Cardiac muscle cell (in vitro differentiated cells and primary cell): ENCODE results near the gene KLF11. TPM values are rescaled to one million over a fixed set of nuclear protein-coding genes. Genes with fewer than 3 reads are reported as not detected.

ENCODE experiments used
- DNase-seq, 2 donors: peaks; one replicate each; pipeline versions ENCODE4 v3.0.0 to v3.0.0-alpha.2; 2010 to 2017; ENCODE audit warnings: low read depth in 1 of 2, low spot score in 1 of 2
- H3K27ac ChIP-seq: fragments of 200-600 bp; sonication (generic); 2 replicates; pipeline ENCODE4 v1.5.1; 2016
- H3K27me3 ChIP-seq: fragments of 200-600 bp; sonication (generic); 2 replicates; pipeline ENCODE4 v1.6.0; 2016; ENCODE audit warnings: control low read depth
- H3K36me3 ChIP-seq: fragments of 200-600 bp; sonication (generic); 2 replicates; pipeline ENCODE4 v1.5.1; 2016; ENCODE audit warnings: control low read depth
- H3K4me1 ChIP-seq: fragments of 200-600 bp; sonication (generic); 2 replicates; pipeline ENCODE4 v1.8.1; 2017; ENCODE audit warnings: low read depth, mild to moderate bottlenecking, mixed run types
- H3K4me3 ChIP-seq: fragments of 200-600 bp; sonication (generic); 2 replicates; pipeline ENCODE4 v1.5.1; 2016; ENCODE audit warnings: mild to moderate bottlenecking
- H3K9me3 ChIP-seq: fragments of 200-600 bp; sonication (generic); 2 replicates; pipeline ENCODE4 v1.5.1; 2017; ENCODE audit warnings: low read depth, mild to moderate bottlenecking, control low read depth
- polyA plus RNA-seq: library from polyadenylated mRNA; unstranded; fragments of >200 nt; fragmentation: Nextera tagmentation; extraction: Ambion mirVana; gene quantifications from 2 replicates; pipeline ENCODE4 v1.2.1, GENCODE V29; 2016
- total RNA-seq: library from RNA; depleted of rRNA; stranded (reverse); fragments of >200 nt; gene quantifications from 2 replicates; pipeline ENCODE4 v1.2.3, GENCODE V29; 2016
- TF ChIP-seq, protein P1 (sequence below): IDR thresholded peaks from 2 replicates; pipeline ENCODE4 v1.5.1; 2012; ENCODE audit warnings: low read depth, mild to moderate bottlenecking, low read length

KLF11 gene
- total and polyA plus RNA-seq, 2 experiments from 2014 or later: 11.9 to 13.0 TPM

GRCh38 chr2:10075101-10075500, 31.8 kb downstream of the KLF11 start:
- H3K4me1 ChIP-seq: no peaks in the 10 kb centered on the region
- TF ChIP-seq, protein P1, sequence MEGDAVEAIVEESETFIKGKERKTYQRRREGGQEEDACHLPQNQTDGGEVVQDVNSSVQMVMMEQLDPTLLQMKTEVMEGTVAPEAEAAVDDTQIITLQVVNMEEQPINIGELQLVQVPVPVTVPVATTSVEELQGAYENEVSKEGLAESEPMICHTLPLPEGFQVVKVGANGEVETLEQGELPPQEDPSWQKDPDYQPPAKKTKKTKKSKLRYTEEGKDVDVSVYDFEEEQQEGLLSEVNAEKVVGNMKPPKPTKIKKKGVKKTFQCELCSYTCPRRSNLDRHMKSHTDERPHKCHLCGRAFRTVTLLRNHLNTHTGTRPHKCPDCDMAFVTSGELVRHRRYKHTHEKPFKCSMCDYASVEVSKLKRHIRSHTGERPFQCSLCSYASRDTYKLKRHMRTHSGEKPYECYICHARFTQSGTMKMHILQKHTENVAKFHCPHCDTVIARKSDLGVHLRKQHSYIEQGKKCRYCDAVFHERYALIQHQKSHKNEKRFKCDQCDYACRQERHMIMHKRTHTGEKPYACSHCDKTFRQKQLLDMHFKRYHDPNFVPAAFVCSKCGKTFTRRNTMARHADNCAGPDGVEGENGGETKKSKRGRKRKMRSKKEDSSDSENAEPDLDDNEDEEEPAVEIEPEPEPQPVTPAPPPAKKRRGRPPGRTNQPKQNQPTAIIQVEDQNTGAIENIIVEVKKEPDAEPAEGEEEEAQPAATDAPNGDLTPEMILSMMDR: no peak
- H3K27ac ChIP-seq: no peak overlapping the region
- H3K9me3 ChIP-seq: no peaks in the 10 kb centered on the region
- H3K4me3 ChIP-seq: no peak overlapping the region
- H3K36me3 ChIP-seq: no peaks in the 10 kb centered on the region
- peaks cover 64% of the 10 kb centered on the region for H3K27me3 ChIP-seq
- no peak for DNase-seq

DNA sequence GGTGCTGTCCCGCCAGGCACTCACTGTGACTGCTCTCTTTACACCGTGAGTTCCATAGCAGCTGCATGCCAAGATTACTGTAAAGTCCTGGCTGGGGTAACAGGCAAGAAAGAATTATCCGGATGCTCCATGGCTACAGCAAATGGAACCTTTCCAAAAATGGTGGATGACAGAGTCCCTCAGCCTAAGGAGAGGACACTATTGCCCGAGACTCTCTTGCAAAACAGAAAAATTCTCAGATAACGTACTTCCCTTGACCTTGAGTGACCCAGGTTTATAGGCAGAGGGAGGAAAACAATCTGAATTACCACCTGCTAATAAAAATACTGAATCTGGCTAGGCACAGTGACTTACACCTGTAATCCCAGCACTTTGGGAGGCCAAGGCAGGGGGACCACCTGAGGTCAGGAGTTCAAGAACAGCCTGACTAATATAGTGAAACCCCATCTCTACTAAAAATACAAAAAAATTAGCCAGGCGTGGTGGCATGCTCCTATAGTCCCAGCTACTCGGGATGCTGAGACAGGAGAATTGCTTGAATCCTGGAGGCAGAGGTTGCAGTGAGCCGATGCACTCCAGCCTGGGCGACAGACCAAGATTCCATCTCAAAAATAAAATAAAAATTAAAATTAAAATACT, 32.3 kb downstream of the KLF11 start:
- no peaks in the 10 kb centered on the region for H3K36me3 ChIP-seq
- H3K27ac ChIP-seq: no peak overlapping the region
- H3K4me1 ChIP-seq: no peaks in the 10 kb centered on the region
- H3K27me3 ChIP-seq: peaks cover 70% of the 10 kb centered on the region
- TF ChIP-seq, protein P1: no peak
- H3K4me3 ChIP-seq: no peak overlapping the region
- no peak for DNase-seq
- no peaks in the 10 kb centered on the region for H3K9me3 ChIP-seq

DNA sequence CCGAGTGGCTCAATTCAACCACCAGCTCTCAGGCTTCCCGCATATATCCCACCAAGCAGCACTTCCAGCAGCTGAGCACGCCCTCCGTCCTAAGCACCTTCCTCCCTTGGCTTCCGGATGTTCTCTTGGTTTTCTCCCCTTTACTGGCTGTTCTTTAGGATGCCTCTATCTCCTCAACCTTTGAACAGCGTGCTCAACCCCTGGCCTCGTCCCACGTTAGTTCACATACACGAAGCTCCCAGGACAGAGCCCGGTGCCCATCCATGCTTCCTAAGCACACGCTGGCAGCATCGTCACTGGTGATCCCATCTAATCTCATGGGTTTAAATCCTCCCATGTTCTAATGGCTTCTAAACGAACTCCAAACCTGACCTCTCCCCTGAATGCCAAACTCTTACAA, 33.2 kb downstream of the KLF11 start:
- Histone ChIP-seq H3K4me1 (no peaks in the 10 kb centered on the region), H3K27me3 (peaks cover 78% of the 10 kb centered on the region), H3K27ac (no peak overlapping the region), H3K9me3 (no peaks in the 10 kb centered on the region), H3K4me3 (no peak overlapping the region), H3K36me3 (no peaks in the 10 kb centered on the region)
- TF ChIP-seq, protein P1: no peak
- no peak for DNase-seq

DNA sequence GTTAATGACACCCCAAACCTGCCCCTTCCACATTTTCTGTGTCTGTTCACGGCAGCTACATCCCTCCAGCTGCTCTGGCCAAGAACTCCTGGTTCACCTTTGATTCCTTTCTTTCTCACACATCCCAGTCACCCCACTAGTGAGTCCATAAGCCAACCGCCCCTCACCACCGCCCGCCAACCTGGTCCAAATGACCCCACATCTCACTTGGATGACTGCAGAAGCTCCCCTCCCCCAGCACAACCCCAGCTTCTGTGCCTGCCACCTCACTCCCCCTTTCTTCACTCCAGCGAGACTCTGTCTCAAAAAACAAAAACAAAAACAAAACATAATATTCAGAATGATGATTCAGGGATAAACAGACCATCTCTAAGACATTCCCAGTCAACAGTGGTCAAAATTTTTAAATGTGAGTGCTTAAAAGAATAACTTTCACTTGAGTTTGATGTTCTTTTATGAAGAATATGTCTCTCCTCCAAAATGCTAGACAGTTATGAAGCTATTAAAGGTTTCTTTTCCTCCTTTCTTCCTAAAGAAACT, 33.7 kb downstream of the KLF11 start:
- H3K27ac ChIP-seq: no peak overlapping the region
- peaks cover 84% of the 10 kb centered on the region for H3K27me3 ChIP-seq
- DNase-seq: no peak
- TF ChIP-seq, protein P1: no peak
- no peak overlapping the region for H3K4me3 ChIP-seq
- H3K36me3 ChIP-seq: no peaks in the 10 kb centered on the region
- H3K4me1 ChIP-seq: no peaks in the 10 kb centered on the region
- no peaks in the 10 kb centered on the region for H3K9me3 ChIP-seq

- Histone ChIP-seq H3K27me3 (peaks cover 93% of the 10 kb centered on the region), H3K4me1 (no peaks in the 10 kb centered on the region), H3K9me3 (no peaks in the 10 kb centered on the region), H3K27ac (no peak overlapping the region), H3K36me3 (no peaks in the 10 kb centered on the region), H3K4me3 (no peak overlapping the region)
- TF ChIP-seq, protein P1: no peak
- no peak for DNase-seq
Observed at GRCh38 chr2:10078001-10078400, 34.7 kb downstream of the KLF11 start.
